CD4-positive, alpha-beta T cell (primary cell): ENCODE results near the gene NCAN. TPM values are rescaled to one million over a fixed set of nuclear protein-coding genes. Genes with fewer than 3 reads are reported as not detected.

Experiments
- ATAC-seq: fragments of 200-7000 bp; cut with Tn5 transposase; one replicate; pipeline ENCODE4 v1.10.0; 2022; ENCODE audit warnings: mild to moderate bottlenecking; ENCODE audit not compliant: poor library complexity
- CTCF ChIA-PET: fragments of 350-600 bp; sonication (Branson Sonifier 250); formaldehyde crosslinking; loops from one replicate; lab custom pipeline; 2021; ENCODE audit warnings: antibody characterized with exemption, inconsistent platforms; lab: Charles Lee
- POLR2A ChIA-PET: fragments of 350-600 bp; sonication (Branson Sonifier 250); formaldehyde crosslinking; loops from one replicate; lab custom pipeline; 2021; ENCODE audit warnings: antibody characterized with exemption, inconsistent platforms; lab: Charles Lee
- DNase-seq, 14 experiments: peaks; one replicate each; pipeline ENCODE4 v3.0.0-alpha.2; 2013 to 2020; ENCODE audit warnings: mixed read lengths in 2 of 14
- H3K27ac ChIP-seq, 2 donors: one replicate each; pipeline versions ENCODE4 v1.5.1 to v1.7.0; 2013; ENCODE audit warnings: low read length in 2 of 2, low read depth in 1 of 2, mild to moderate bottlenecking in 1 of 2
- H3K27me3 ChIP-seq, 2 experiments: 1 replicate in 1 of 2; 2 replicates in 1 of 2; pipeline versions ENCODE4 v1.6.1 to v1.7.0; 2013; ENCODE audit warnings: low read length in 2 of 2, control low read depth in 1 of 2, mild to moderate bottlenecking in 1 of 2, moderate library complexity in 1 of 2; ENCODE audit not compliant: insufficient read depth in 2 of 2, control insufficient read depth in 1 of 2
- H3K36me3 ChIP-seq: one replicate; pipeline ENCODE4 v1.6.1; 2013; ENCODE audit warnings: low read length, control low read depth; ENCODE audit not compliant: insufficient read depth
- H3K4me1 ChIP-seq: one replicate; pipeline ENCODE4 v1.6.1; 2013; ENCODE audit warnings: low read length, control low read depth; ENCODE audit not compliant: insufficient read depth
- H3K4me3 ChIP-seq: one replicate; pipeline ENCODE4 v1.5.1; 2013; ENCODE audit warnings: mild to moderate bottlenecking, low read length, moderate library complexity
- H3K9me3 ChIP-seq, 2 experiments: 1 replicate in 1 of 2; 2 replicates in 1 of 2; pipeline versions ENCODE4 v1.6.1 to v1.7.0; 2013; ENCODE audit warnings: low read length in 2 of 2, mild to moderate bottlenecking in 2 of 2, control low read depth in 1 of 2, moderate library complexity in 1 of 2; ENCODE audit not compliant: control insufficient read depth in 1 of 2, insufficient read depth in 1 of 2
- H3K27ac Mint-ChIP-seq: one replicate; pipeline ENCODE4 v1.8.0; 2020; ENCODE audit warnings: mixed read lengths
- H3K27me3 Mint-ChIP-seq: one replicate; pipeline ENCODE4 v1.8.0; 2021; ENCODE audit warnings: mixed read lengths
- H3K36me3 Mint-ChIP-seq: one replicate; pipeline ENCODE4 v1.8.0; 2021; ENCODE audit warnings: low read depth, mixed read lengths
- H3K4me1 Mint-ChIP-seq: one replicate; pipeline ENCODE4 v1.8.0; 2021; ENCODE audit warnings: low read depth, mixed read lengths
- H3K4me3 Mint-ChIP-seq: one replicate; pipeline ENCODE4 v1.8.0; 2020; ENCODE audit warnings: mild to moderate bottlenecking, mixed read lengths
- H3K9me3 Mint-ChIP-seq: one replicate; pipeline ENCODE4 v1.8.0; 2020; ENCODE audit warnings: mixed read lengths
- CTCF ChIP-seq: fragments of 200-600 bp; IDR thresholded peaks from one replicate; pipeline ENCODE4 v1.8.0; 2022; ENCODE audit warnings: antibody characterized with exemption, mild to moderate bottlenecking
- intact Hi-C, 2 experiments: fragments of 100-400 bp; cut with DNase I in 1 of 2; cut with micrococcal nuclease in 1 of 2; formaldehyde crosslinking; loops; one replicate each; pipeline versions ENCODE4 v1.15.1 to v1.9.0; 2023 to 2025; cut with DNase I, micrococcal nuclease
- total RNA-seq, 174 experiments: library from RNA in 2 of 174; stranded (reverse) in 2 of 174; gene quantifications; one replicate each; pipeline ENCODE4 v1.2.3 and lab custom pipeline; 2021 to 2026

The NCAN gene
- total RNA-seq, 2 experiments from 2014 or later: not detected

GRCh38 chr19:19285686-19286085 lies 73.9 kb downstream of the NCAN start:
- DNase-seq: no peak
- H3K36me3 Mint-ChIP-seq: peaks cover 80% of the 10 kb centered on the region
- Histone ChIP-seq H3K27me3 (no peaks in the 10 kb centered on the region), H3K27ac (no peak overlapping the region), H3K36me3 (peaks cover 59% of the 10 kb centered on the region), H3K4me3 (no peak overlapping the region), H3K4me1 (no peaks in the 10 kb centered on the region), H3K9me3 (peaks cover 0 to 5% of the 10 kb centered on the region in 2 experiments)
- ChIA-PET POLR2A (no interaction called here), CTCF (no interaction called here)
- no peaks in the 10 kb centered on the region for H3K27me3 Mint-ChIP-seq
- no peaks in the 10 kb centered on the region for H3K4me1 Mint-ChIP-seq
- no peaks in the 10 kb centered on the region for H3K9me3 Mint-ChIP-seq
- no peak for TF ChIP-seq CTCF
- no peak overlapping the region for H3K4me3 Mint-ChIP-seq
- intact Hi-C loops: no loop called here
- ATAC-seq: no peak
- no peak overlapping the region for H3K27ac Mint-ChIP-seq

GRCh38 chr19:19292607-19293006 lies 80.8 kb downstream of the NCAN start:
- ChIA-PET POLR2A (no interaction called here), CTCF (no interaction called here)
- ATAC-seq (no peak), DNase-seq (no peak)
- Mint-ChIP-seq H3K4me3 (no peak overlapping the region), H3K9me3 (no peaks in the 10 kb centered on the region), H3K27me3 (no peaks in the 10 kb centered on the region), H3K4me1 (no peaks in the 10 kb centered on the region), H3K36me3 (peaks cover 93% of the 10 kb centered on the region), H3K27ac (no peak overlapping the region)
- Histone ChIP-seq H3K9me3 (peaks cover 0 to 8% of the 10 kb centered on the region in 2 experiments), H3K27me3 (no peaks in the 10 kb centered on the region), H3K4me1 (no peaks in the 10 kb centered on the region), H3K27ac (no peak overlapping the region), H3K36me3 (peaks cover 62% of the 10 kb centered on the region), H3K4me3 (no peak overlapping the region)
- TF ChIP-seq CTCF: no peak
- intact Hi-C loops: no loop called here

DNA sequence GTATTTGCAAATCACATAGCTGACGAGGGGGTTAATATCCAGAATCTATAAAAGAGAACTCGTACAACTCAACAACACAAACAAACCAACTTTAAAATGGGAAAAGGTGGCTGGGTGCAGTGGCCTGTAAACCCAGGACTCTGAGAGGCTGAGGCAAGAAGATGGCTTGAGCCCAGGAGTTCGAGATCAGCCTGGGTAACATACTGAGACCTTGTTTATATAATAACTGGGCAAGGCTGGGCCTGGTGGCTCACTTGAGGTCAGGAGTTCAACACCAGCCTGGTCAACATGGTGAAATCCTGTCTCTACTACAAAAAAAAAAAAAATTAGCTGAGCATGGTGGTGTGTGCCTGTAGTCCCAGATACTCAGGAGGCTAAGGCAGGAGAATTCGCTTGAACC lies 83.2 kb downstream of the NCAN start:
- H3K27me3 ChIP-seq: no peaks in the 10 kb centered on the region
- intact Hi-C loops: no loop called here
- H3K4me1 ChIP-seq: no peaks in the 10 kb centered on the region
- DNase-seq (no peak), ATAC-seq (no peak)
- H3K27me3 Mint-ChIP-seq: no peaks in the 10 kb centered on the region
- ChIA-PET CTCF (no interaction called here), POLR2A (no interaction called here)
- H3K27ac Mint-ChIP-seq: no peak overlapping the region
- H3K27ac ChIP-seq: no peak overlapping the region
- no peak overlapping the region for H3K4me3 ChIP-seq
- peaks cover 87% of the 10 kb centered on the region for H3K36me3 Mint-ChIP-seq
- H3K9me3 ChIP-seq: peaks cover 0 to 8% of the 10 kb centered on the region in 2 experiments
- no peaks in the 10 kb centered on the region for H3K9me3 Mint-ChIP-seq
- no peak for TF ChIP-seq CTCF
- H3K36me3 ChIP-seq: peaks cover 44% of the 10 kb centered on the region
- H3K4me3 Mint-ChIP-seq: no peak overlapping the region
- H3K4me1 Mint-ChIP-seq: no peaks in the 10 kb centered on the region
